Measurements from ENCODE around the gene OR2T11. TPM values are rescaled to one million over a fixed set of nuclear protein-coding genes. Genes with fewer than 3 reads are reported as not detected.
"Not testable (repeated sequence)": the region's sequence is repeated elsewhere in the genome, so short reads cannot be mapped to it uniquely, and the experiment has no call there.

OR2T11 gene
- not detected for total RNA-seq

- DNase-seq (ENCODE audit: low spot score): not testable (repeated sequence)
Observed at GRCh38 chr1:248634991-248635390, at the start of gene OR2T11. OR2T11 (minus strand) TSS chr1:248635091; CDS start chr1:248627128, 7,963 bp downstream.

GRCh38 chr1:248681651-248682050 is 46.8 kb upstream of the OR2T11 start:
- no peak for DNase-seq (ENCODE audit: low spot score)

- DNase-seq (ENCODE audit: low spot score): no peak
Observed at GRCh38 chr1:248670003-248670402, 35.1 kb upstream of the OR2T11 start.

- not testable (repeated sequence) for DNase-seq (ENCODE audit: low spot score)
Observed at GRCh38 chr1:248663453-248664328, 28.8 kb upstream of the OR2T11 start.

- DNase-seq (ENCODE audit: low spot score): not testable (repeated sequence)
Observed at GRCh38 chr1:248656797-248657196, 21.9 kb upstream of the OR2T11 start.

- DNase-seq (ENCODE audit: low spot score): not testable (repeated sequence)
Observed at GRCh38 chr1:248655354-248655753, 20.5 kb upstream of the OR2T11 start, which contains the start of gene OR2T27. OR2T27 (minus strand) TSS chr1:248655528; CDS start chr1:248650884, 4,644 bp downstream.

GRCh38 chr1:248648770-248649536 is 14.1 kb upstream of the OR2T11 start:
- DNase-seq (ENCODE audit: low spot score): not testable (repeated sequence)

- DNase-seq (ENCODE audit: low spot score): not testable (repeated sequence)
Observed at GRCh38 chr1:248645178-248645577, 10.3 kb upstream of the OR2T11 start, which contains the start of gene OR2T35. OR2T35 (minus strand) TSS chr1:248645278; CDS start chr1:248639258, 6,020 bp downstream.

GRCh38 chr1:248642971-248643651 is 8.2 kb upstream of the OR2T11 start:
- not testable (repeated sequence) for DNase-seq (ENCODE audit: low spot score)

- not testable (repeated sequence) for DNase-seq (ENCODE audit: low spot score)
Observed at GRCh38 chr1:248641583-248641982, 6.7 kb upstream of the OR2T11 start.

GRCh38 chr1:248640906-248641305 is 6.0 kb upstream of the OR2T11 start:
- DNase-seq (ENCODE audit: low spot score): not testable (repeated sequence)

- DNase-seq (ENCODE audit: low spot score): not testable (repeated sequence)
Observed at GRCh38 chr1:248639652-248640051, 4.8 kb upstream of the OR2T11 start.

GRCh38 chr1:248636612-248637011 is 1.7 kb upstream of the OR2T11 start:
- not testable (repeated sequence) for DNase-seq (ENCODE audit: low spot score)

- no peak for DNase-seq (ENCODE audit: low spot score)
Observed at GRCh38 chr1:248631354-248632008, 3.4 kb downstream of the OR2T11 start.

- no peak for DNase-seq (ENCODE audit: low spot score)
Observed at GRCh38 chr1:248630551-248630950, 4.3 kb downstream of the OR2T11 start.

GRCh38 chr1:248627971-248628844 is 6.7 kb downstream of the OR2T11 start:
- no peak for DNase-seq (ENCODE audit: low spot score)

GRCh38 chr1:248625971-248626370 is 8.9 kb downstream of the OR2T11 start:
- no peak for DNase-seq (ENCODE audit: low spot score)

- DNase-seq (ENCODE audit: low spot score): no peak
Observed at GRCh38 chr1:248625166-248625565, 9.7 kb downstream of the OR2T11 start.

GRCh38 chr1:248622570-248623001 is 12.3 kb downstream of the OR2T11 start:
- no peak for DNase-seq (ENCODE audit: low spot score)

- DNase-seq (ENCODE audit: low spot score): no peak
Observed at GRCh38 chr1:248621770-248622169, 13.1 kb downstream of the OR2T11 start.

Data from ureter (tissue), 1 donor.